H9 (cell line): ENCODE measurements around the gene SLC52A1. TPM values are rescaled to one million over a fixed set of nuclear protein-coding genes. Genes with fewer than 3 reads are reported as not detected.

Experiments
- DNase-seq: peaks from one replicate; pipeline ENCODE4 v3.0.0-alpha.2; 2017
- H2AFZ ChIP-seq: one replicate; pipeline ENCODE4 v1.6.1; 2013; ENCODE audit warnings: mild to moderate bottlenecking, low read length, control low read depth, moderate library complexity
- H2AK5ac ChIP-seq: 2 replicates; pipeline ENCODE4 v1.6.1; 2013; ENCODE audit warnings: low read length, control low read depth, mixed read lengths; ENCODE audit not compliant: insufficient read length
- H2BK120ac ChIP-seq: one replicate; pipeline ENCODE4 v1.6.1; 2013; ENCODE audit warnings: low read depth, mild to moderate bottlenecking, low read length, control low read depth, inconsistent platforms; ENCODE audit not compliant: poor library complexity, severe bottlenecking
- H2BK12ac ChIP-seq: 2 replicates; pipeline ENCODE4 v1.6.1; 2013; ENCODE audit warnings: low read length, control low read depth, mixed read lengths, low read depth; ENCODE audit not compliant: insufficient read length
- H2BK15ac ChIP-seq: 2 replicates; pipeline ENCODE4 v1.6.1; 2013; ENCODE audit warnings: low read depth, low read length, control low read depth
- H2BK20ac ChIP-seq: one replicate; pipeline ENCODE4 v1.6.1; 2013; ENCODE audit warnings: low read depth, mild to moderate bottlenecking, low read length, control low read depth, inconsistent platforms; ENCODE audit not compliant: poor library complexity, severe bottlenecking
- H2BK5ac ChIP-seq: 2 replicates; pipeline ENCODE4 v1.6.1; 2013; ENCODE audit warnings: low read length, control low read depth, mixed read lengths; ENCODE audit not compliant: insufficient read length
- H3K14ac ChIP-seq: 2 replicates; pipeline ENCODE4 v1.6.1; 2013; ENCODE audit warnings: low read length, control low read depth; ENCODE audit not compliant: insufficient read depth
- H3K18ac ChIP-seq: 2 replicates; pipeline ENCODE4 v1.6.1; 2013; ENCODE audit warnings: low read depth, mild to moderate bottlenecking, mixed read lengths, low read length, control low read depth; ENCODE audit not compliant: insufficient read length
- H3K23ac ChIP-seq: 2 replicates; pipeline ENCODE4 v1.6.1; 2013; ENCODE audit warnings: low read length, control low read depth, mixed read lengths, low read depth; ENCODE audit not compliant: insufficient read length
- H3K23me2 ChIP-seq: 2 replicates; pipeline ENCODE4 v1.6.1; 2013; ENCODE audit warnings: low read depth, mild to moderate bottlenecking, mixed read lengths, low read length, control low read depth; ENCODE audit not compliant: insufficient read length, poor library complexity, severe bottlenecking
- H3K27ac ChIP-seq: 2 replicates; pipeline ENCODE4 v1.5.1; 2013; ENCODE audit warnings: low read length, control low read depth, mixed read lengths, low read depth; ENCODE audit not compliant: insufficient read length
- H3K27me3 ChIP-seq: 2 replicates; pipeline ENCODE4 v1.6.1; 2013; ENCODE audit warnings: low read length, control low read depth, inconsistent platforms; ENCODE audit not compliant: insufficient read depth
- H3K4ac ChIP-seq: 2 replicates; pipeline ENCODE4 v1.6.1; 2013; ENCODE audit warnings: low read depth, mild to moderate bottlenecking, control low read depth, inconsistent platforms, low read length, moderate library complexity
- H3K4me1 ChIP-seq: 2 replicates; pipeline ENCODE4 v1.6.1; 2013; ENCODE audit warnings: low read length, control low read depth, inconsistent platforms; ENCODE audit not compliant: insufficient read depth
- H3K4me2 ChIP-seq: 2 replicates; pipeline ENCODE4 v1.6.1; 2013; ENCODE audit warnings: low read length, control low read depth, mixed read lengths; ENCODE audit not compliant: insufficient read length, insufficient read depth
- H3K56ac ChIP-seq: 2 replicates; pipeline ENCODE4 v1.6.1; 2013; ENCODE audit warnings: low read depth, mild to moderate bottlenecking, mixed read lengths, low read length, control low read depth; ENCODE audit not compliant: insufficient read length
- H3K79me1 ChIP-seq: 2 replicates; pipeline ENCODE4 v1.6.1; 2013; ENCODE audit warnings: low read depth, mild to moderate bottlenecking, moderate library complexity, low read length, control low read depth, inconsistent platforms; ENCODE audit not compliant: insufficient read depth, poor library complexity, severe bottlenecking
- H3K79me2 ChIP-seq: 2 replicates; pipeline ENCODE4 v1.6.1; 2013; ENCODE audit warnings: low read length, control low read depth, inconsistent platforms; ENCODE audit not compliant: insufficient read depth
- H3K9ac ChIP-seq: 2 replicates; pipeline ENCODE4 v1.6.1; 2013; ENCODE audit warnings: low read length, control low read depth, mixed read lengths; ENCODE audit not compliant: insufficient read length; ENCODE audit errors: extremely low read depth
- H3K9me3 ChIP-seq: one replicate; pipeline ENCODE4 v1.6.1; 2013; ENCODE audit warnings: low read depth, low read length, inconsistent platforms; ENCODE audit not compliant: control insufficient read depth
- H3T11ph ChIP-seq: one replicate; pipeline ENCODE4 v1.6.1; 2013; ENCODE audit warnings: mild to moderate bottlenecking, low read length, control low read depth, inconsistent platforms
- H4K20me1 ChIP-seq: one replicate; pipeline ENCODE4 v1.6.1; 2013; ENCODE audit not compliant: control insufficient read depth, insufficient read length, insufficient read depth
- H4K5ac ChIP-seq: 2 replicates; pipeline ENCODE4 v1.6.1; 2013; ENCODE audit warnings: low read depth, mild to moderate bottlenecking, mixed read lengths, low read length, control low read depth; ENCODE audit not compliant: insufficient read length
- H4K8ac ChIP-seq: replicated peaks from 2 replicates; pipeline ENCODE4 v1.6.1; 2013; ENCODE audit warnings: low read length, control low read depth, mixed read lengths, low read depth; ENCODE audit not compliant: insufficient read length
- H4K91ac ChIP-seq: 2 replicates; pipeline ENCODE4 v1.6.1; 2013; ENCODE audit warnings: low read depth, mild to moderate bottlenecking, moderate library complexity, mixed read lengths, low read length, control low read depth; ENCODE audit not compliant: insufficient read length
- H3K27ac Mint-ChIP-seq, 3 experiments: 2 replicates in 2 of 3; 3 replicates in 1 of 3; pipeline ENCODE4 v1.8.0; 2020 to 2021; ENCODE audit warnings: mixed read lengths in 3 of 3, mild to moderate bottlenecking in 1 of 3, moderate library complexity in 1 of 3
- H3K27me3 Mint-ChIP-seq: 2 replicates; pipeline ENCODE4 v1.8.0; 2021; ENCODE audit warnings: low read depth, mild to moderate bottlenecking, moderate library complexity, mixed read lengths
- H3K36me3 Mint-ChIP-seq, 3 experiments: 2 replicates in 2 of 3; 3 replicates in 1 of 3; pipeline ENCODE4 v1.8.0; 2020 to 2021; ENCODE audit warnings: low read depth in 3 of 3, mixed read lengths in 3 of 3; ENCODE audit not compliant: insufficient read depth in 1 of 3
- H3K4me1 Mint-ChIP-seq, 2 experiments: 2 replicates each; pipeline ENCODE4 v1.8.0; 2020; ENCODE audit warnings: mixed read lengths in 2 of 2
- H3K4me3 Mint-ChIP-seq, 2 experiments: 2 replicates in 1 of 2; 3 replicates in 1 of 2; pipeline ENCODE4 v1.8.0; 2020 to 2021; ENCODE audit warnings: mild to moderate bottlenecking in 2 of 2, mixed read lengths in 2 of 2, moderate library complexity in 1 of 2
- H3K9me3 Mint-ChIP-seq, 2 experiments: 2 replicates in 1 of 2; 3 replicates in 1 of 2; pipeline ENCODE4 v1.8.0; 2020; ENCODE audit warnings: mild to moderate bottlenecking in 2 of 2, mixed read lengths in 2 of 2, moderate library complexity in 1 of 2
- CTCF ChIP-seq: fragments of 200-600 bp; sonication (generic); conservative IDR thresholded peaks from 3 replicates; pipeline ENCODE4 v1.8.0; 2021; ENCODE audit warnings: antibody characterized with exemption, mild to moderate bottlenecking
- WGBS: extraction: QIAGEN DNeasy Blood & Tissue Kit; methylation state at CpG from one replicate; pipeline ENCODE4 v1.1.7; 2013; ENCODE audit warnings: missing lambda C conversion rate, low lambda C conversion rate, mixed read lengths; ENCODE audit not compliant: insufficient read length; ENCODE audit errors: extremely low coverage; 5-methylcytosine and 5-hydroxymethylcytosine counted together
- total RNA-seq: library from RNA; stranded (reverse); gene quantifications from 2 replicates; pipeline ENCODE4 v1.2.1, GENCODE V29; 2021

SLC52A1 gene
- total RNA-seq, 1 experiment from 2014 or later, result 0.17 TPM

DNA sequence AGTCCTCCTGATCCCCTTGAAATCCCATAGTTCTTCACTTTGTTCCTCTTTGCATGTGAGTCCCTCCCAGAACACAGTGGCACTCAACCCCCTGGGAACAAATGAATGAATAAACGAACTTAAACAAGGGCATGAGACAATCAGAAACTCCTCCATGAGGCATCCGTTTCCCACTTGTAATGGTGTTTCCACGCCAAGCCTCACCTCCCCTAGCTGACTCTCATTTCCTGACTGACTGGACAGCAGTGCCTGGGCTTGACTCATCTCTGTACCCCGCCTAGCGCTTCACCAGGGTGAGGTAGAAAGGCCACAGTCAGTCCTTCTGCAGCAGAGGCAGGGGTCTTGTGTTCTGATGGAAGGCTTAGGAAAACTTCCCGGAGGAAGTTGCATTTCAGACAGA is 23.3 kb downstream of the SLC52A1 start:
- Histone ChIP-seq H3K9ac (no peak overlapping the region), H2BK12ac (no peak overlapping the region), H3K4ac (no peak overlapping the region), H3K9me3 (no peaks in the 10 kb centered on the region), H3K18ac (no peak overlapping the region), H3K27me3 (no peaks in the 10 kb centered on the region), H3K4me2 (no peak overlapping the region), H2BK20ac (no peak overlapping the region), H4K5ac (no peak overlapping the region), H2BK15ac (no peak overlapping the region), H3K23me2 (no peaks in the 10 kb centered on the region), H3K79me1 (no peaks in the 10 kb centered on the region), H3K14ac (no peak overlapping the region), H3K27ac (no peak overlapping the region), H4K91ac (no peak overlapping the region), H2BK120ac (no peak overlapping the region), H3K23ac (no peak overlapping the region), H2AK5ac (no peak overlapping the region), H3T11ph (no peak overlapping the region), H3K56ac (no peak overlapping the region), H4K8ac (no peak overlapping the region), H2AFZ (no peak overlapping the region), H2BK5ac (no peak overlapping the region), H4K20me1 (no peaks in the 10 kb centered on the region), H3K4me1 (no peaks in the 10 kb centered on the region), H3K79me2 (no peaks in the 10 kb centered on the region)
- no peak for TF ChIP-seq CTCF
- peak overlapping the region in 1 of 3 experiments; percentile 69; a peak in 3 of 7 replicates for H3K27ac Mint-ChIP-seq
- WGBS, result no CpG with 5 or more reads among the region's 6 CpGs
- no peak overlapping the region for H3K4me3 Mint-ChIP-seq
- H3K27me3 Mint-ChIP-seq, result no peaks in the 10 kb centered on the region
- H3K36me3 Mint-ChIP-seq, result peaks cover 44 to 83% (median 79%) of the 10 kb centered on the region in 3 experiments; a peak in 6 of 7 replicates
- H3K4me1 Mint-ChIP-seq, result no peaks in the 10 kb centered on the region
- no peaks in the 10 kb centered on the region; a peak in 1 of 5 replicates for H3K9me3 Mint-ChIP-seq
- DNase-seq, result no peak
